ENCODE data around the gene GSTO2. TPM values are rescaled to one million over a fixed set of nuclear protein-coding genes. Genes with fewer than 3 reads are reported as not detected.

GSTO2 gene
- total RNA-seq, 1 donor from 2014 or later: 1.2 TPM

GRCh38 chr10:104325436-104326435 is 56.8 kb downstream of the GSTO2 start:
- H3K36me3 Mint-ChIP-seq (ENCODE audit: low read depth, unreplicated experiment): peaks cover 4% of the 10 kb centered on the region
- Histone ChIP-seq H3K4me2 (ENCODE audit: low read length) (peak overlapping the region; percentile 87), H4K20me1 (ENCODE audit: insufficient read depth, low read length) (peaks cover 84% of the 10 kb centered on the region), H3K9ac (ENCODE audit: low read length) (peak overlapping the region; percentile 95), H3K4me1 (ENCODE audit: insufficient read depth, low read length) (peaks cover 61% of the 10 kb centered on the region), H3K4me3 (ENCODE audit: insufficient read depth, low read depth, low read length) (no peak overlapping the region), H3K79me2 (ENCODE audit: insufficient read depth, low read length) (peaks cover 92% of the 10 kb centered on the region), H3K27ac (ENCODE audit: low read depth, low read length) (peak overlapping the region; percentile 0), H3K27me3 (ENCODE audit: insufficient read depth, low read length) (no peaks in the 10 kb centered on the region), H2AFZ (ENCODE audit: low read depth, low read length) (no peak overlapping the region), H3K36me3 (ENCODE audit: insufficient read depth, low read length) (no peaks in the 10 kb centered on the region), H3K9me3 (ENCODE audit: insufficient read depth, low read depth, low read length) (no peaks in the 10 kb centered on the region)
- TF ChIP-seq CTCF (IDR thresholded peaks at IDR 0.05; ENCODE audit: insufficient read depth, low read depth, low read length) (no peak), EZH2 (IDR thresholded peaks at IDR 0.05; ENCODE audit: insufficient read depth, low read length) (no peak)
- peaks cover 2% of the 10 kb centered on the region for H3K9me3 Mint-ChIP-seq (ENCODE audit: unreplicated experiment)
- H3K4me1 Mint-ChIP-seq (ENCODE audit: low read depth, unreplicated experiment): peaks cover 56% of the 10 kb centered on the region
- FAIRE-seq: no peak
- no peak overlapping the region for H3K4me3 Mint-ChIP-seq (ENCODE audit: unreplicated experiment)
- no peak for DNase-seq (ENCODE audit: low read depth)
- H3K27me3 Mint-ChIP-seq (ENCODE audit: low read depth, unreplicated experiment): no peaks in the 10 kb centered on the region
- no peak overlapping the region for H3K27ac Mint-ChIP-seq (ENCODE audit: unreplicated experiment)

GRCh38 chr10:104326991-104327610 is 58.1 kb downstream of the GSTO2 start:
- peak overlapping the region; percentile 74 for H3K4me3 Mint-ChIP-seq (ENCODE audit: unreplicated experiment)
- H3K36me3 Mint-ChIP-seq (ENCODE audit: low read depth, unreplicated experiment): peaks cover 4% of the 10 kb centered on the region
- no peaks in the 10 kb centered on the region for H3K27me3 Mint-ChIP-seq (ENCODE audit: low read depth, unreplicated experiment)
- Histone ChIP-seq H3K4me3 (ENCODE audit: insufficient read depth, low read depth, low read length) (no peak overlapping the region), H2AFZ (ENCODE audit: low read depth, low read length) (no peak overlapping the region), H3K36me3 (ENCODE audit: insufficient read depth, low read length) (no peaks in the 10 kb centered on the region), H3K9me3 (ENCODE audit: insufficient read depth, low read depth, low read length) (no peaks in the 10 kb centered on the region), H3K9ac (ENCODE audit: low read length) (peak overlapping the region; percentile 95), H3K27me3 (ENCODE audit: insufficient read depth, low read length) (no peaks in the 10 kb centered on the region), H3K4me1 (ENCODE audit: insufficient read depth, low read length) (peaks cover 69% of the 10 kb centered on the region), H3K27ac (ENCODE audit: low read depth, low read length) (peak overlapping the region; percentile 99), H3K79me2 (ENCODE audit: insufficient read depth, low read length) (peaks cover 92% of the 10 kb centered on the region), H4K20me1 (ENCODE audit: insufficient read depth, low read length) (peaks cover 84% of the 10 kb centered on the region), H3K4me2 (ENCODE audit: low read length) (peak overlapping the region; percentile 87)
- H3K4me1 Mint-ChIP-seq (ENCODE audit: low read depth, unreplicated experiment): peaks cover 65% of the 10 kb centered on the region
- TF ChIP-seq CTCF (IDR thresholded peaks at IDR 0.05; ENCODE audit: insufficient read depth, low read depth, low read length): no peak
- no peak for TF ChIP-seq EZH2 (IDR thresholded peaks at IDR 0.05; ENCODE audit: insufficient read depth, low read length)
- H3K27ac Mint-ChIP-seq (ENCODE audit: unreplicated experiment): peak overlapping the region; percentile 62
- DNase-seq (ENCODE audit: low read depth) (no peak), FAIRE-seq (no peak)
- H3K9me3 Mint-ChIP-seq (ENCODE audit: unreplicated experiment): peaks cover 2% of the 10 kb centered on the region
